Mucosa of gallbladder (tissue), 1 donor: ENCODE data around the gene UBP1. TPM values are rescaled to one million over a fixed set of nuclear protein-coding genes. Genes with fewer than 3 reads are reported as not detected.

ENCODE experiments used
- total RNA-seq: library from RNA; stranded (reverse); gene quantifications from one replicate; pipeline ENCODE4 v1.2.1, GENCODE V29; 2021
- donor health status: DM: no; HTN: no; CAD: no.

Gene UBP1
- total RNA-seq, 1 donor from 2014 or later = 56.9 TPM

Other genes starting within 250 kb of the UBP1 start
- gene SUSD5, start 221.6 kb downstream of the UBP1 start, total RNA-seq = 7.8 TPM
- 8.4 TPM for gene FBXL2, start 163.0 kb downstream of the UBP1 start, total RNA-seq